Effector CD4-positive, alpha-beta T cell (primary cell): ENCODE measurements around the gene VMO1. TPM values are rescaled to one million over a fixed set of nuclear protein-coding genes. Genes with fewer than 3 reads are reported as not detected.
"Not testable (repeated sequence)": the region's sequence is repeated elsewhere in the genome, so short reads cannot be mapped to it uniquely, and the experiment has no call there.

Experiments used
- DNase-seq: peaks from one replicate; pipeline ENCODE4 v3.0.0-alpha.2; 2020
- total RNA-seq: gene quantifications from one replicate; lab custom pipeline; 2026; lab: John Stamatoyannopoulos, UW

Gene VMO1
- total RNA-seq, result not detected

DNA sequence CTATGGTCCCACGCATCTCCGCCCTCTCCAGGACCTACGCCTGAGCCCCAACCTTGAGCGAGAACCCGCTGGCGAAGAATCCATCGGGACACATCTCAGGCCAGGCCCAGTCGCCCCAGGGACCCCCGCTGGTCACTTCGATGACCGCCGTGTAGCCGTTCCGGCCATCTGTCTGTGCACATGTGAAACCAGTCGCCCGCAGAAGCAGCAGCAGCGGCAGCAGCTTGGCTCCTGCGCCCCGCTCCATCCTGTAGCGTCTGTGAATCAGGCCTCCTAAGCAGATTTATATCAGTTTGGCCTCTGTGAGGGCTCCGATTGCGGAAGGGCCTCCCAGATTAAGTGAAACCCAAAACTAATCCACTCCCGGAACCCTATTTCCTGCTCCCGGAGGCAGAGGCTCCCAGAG lies at the start of gene VMO1:
TSS of gene VMO1 (minus strand) at position 259 of the 406 bp plus-strand sequence. CDS start at position 247, 12 bp downstream.
- DNase-seq, result no peak

DNA sequence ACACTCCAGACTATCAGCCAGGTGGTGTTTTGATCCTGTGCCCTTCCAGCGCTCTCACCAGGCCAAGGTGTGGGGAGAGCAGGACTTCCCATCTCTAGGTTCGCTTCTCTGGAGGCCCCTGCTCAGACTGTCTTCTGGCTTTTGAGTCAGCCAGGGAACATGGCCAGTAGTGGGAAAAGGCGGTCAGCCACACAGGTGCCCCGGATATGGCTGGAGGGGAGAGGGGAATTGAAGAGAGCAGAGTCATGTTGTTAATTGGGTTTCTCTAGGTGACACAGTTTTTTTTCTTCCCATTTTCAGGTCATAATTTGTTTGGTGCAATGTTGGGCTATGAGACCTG lies 48.5 kb upstream of the VMO1 start:
- DNase-seq, result no peak

GRCh38 chr17:4833941-4834680 lies 47.9 kb upstream of the VMO1 start:
- no peak for DNase-seq

DNA sequence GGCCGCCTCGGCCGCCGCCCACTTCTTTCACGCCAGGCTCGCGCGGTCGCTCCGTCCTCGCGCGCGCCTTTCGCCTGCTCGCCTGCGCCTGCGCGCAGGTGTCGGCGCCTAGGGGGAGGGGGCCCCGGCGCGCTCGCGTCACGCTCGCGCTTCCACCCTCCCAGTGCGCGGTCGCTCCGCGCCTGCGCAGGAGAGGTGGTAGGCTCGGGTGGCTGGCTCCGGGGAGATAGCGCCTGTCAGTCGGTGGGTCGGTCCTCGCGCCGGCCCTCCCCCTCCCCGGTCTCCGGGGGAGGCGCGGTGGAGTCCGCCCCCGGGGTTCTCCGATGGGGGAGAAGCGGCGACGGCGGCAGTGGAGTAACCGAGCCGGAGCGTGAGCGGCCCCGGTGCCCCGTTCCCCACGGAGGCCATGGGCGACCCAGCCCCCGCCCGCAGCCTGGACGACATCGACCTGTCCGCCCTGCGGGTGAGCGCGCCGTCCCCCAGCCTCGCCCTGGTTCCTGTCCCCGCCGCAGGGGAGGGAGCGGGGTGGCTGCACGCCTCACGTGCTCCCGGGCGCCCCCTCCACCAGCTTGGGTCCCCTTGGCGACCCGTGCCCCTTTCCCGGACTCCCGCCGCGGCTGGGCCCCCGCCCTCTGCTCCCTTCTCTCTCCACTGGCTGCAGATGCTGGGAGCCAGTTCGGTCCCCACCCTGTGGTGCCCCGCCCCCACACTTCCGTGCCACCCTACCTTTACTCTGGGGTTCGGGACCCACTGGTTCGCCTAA lies 47.2 kb upstream of the VMO1 start, which contains the start of gene MINK1:
TSS of gene MINK1 (plus strand) at position 163 of the 763 bp plus-strand sequence. CDS start at position 407, 244 bp downstream.
- DNase-seq, result peak; percentile 84

DNA sequence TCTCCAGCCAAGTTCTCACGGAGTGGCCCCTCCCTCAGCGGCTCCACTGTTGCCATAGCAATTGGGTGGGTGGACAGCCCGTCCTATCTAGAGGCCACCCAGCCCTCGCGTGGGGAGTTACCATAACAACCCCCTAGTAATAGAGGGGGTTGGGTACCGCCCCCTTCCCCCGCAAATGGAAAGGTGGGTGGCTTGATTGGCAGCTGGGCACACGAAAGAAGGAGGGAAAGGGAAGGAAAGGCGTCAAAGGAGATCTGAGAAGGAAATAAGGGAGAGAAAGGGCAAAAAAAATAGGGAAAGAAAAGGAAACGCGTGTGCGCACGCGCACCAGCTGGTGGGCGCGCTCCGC lies 46.6 kb upstream of the VMO1 start:
- DNase-seq, result not testable (repeated sequence)

GRCh38 chr17:4827399-4827798 lies 41.2 kb upstream of the VMO1 start:
- no peak for DNase-seq

DNA sequence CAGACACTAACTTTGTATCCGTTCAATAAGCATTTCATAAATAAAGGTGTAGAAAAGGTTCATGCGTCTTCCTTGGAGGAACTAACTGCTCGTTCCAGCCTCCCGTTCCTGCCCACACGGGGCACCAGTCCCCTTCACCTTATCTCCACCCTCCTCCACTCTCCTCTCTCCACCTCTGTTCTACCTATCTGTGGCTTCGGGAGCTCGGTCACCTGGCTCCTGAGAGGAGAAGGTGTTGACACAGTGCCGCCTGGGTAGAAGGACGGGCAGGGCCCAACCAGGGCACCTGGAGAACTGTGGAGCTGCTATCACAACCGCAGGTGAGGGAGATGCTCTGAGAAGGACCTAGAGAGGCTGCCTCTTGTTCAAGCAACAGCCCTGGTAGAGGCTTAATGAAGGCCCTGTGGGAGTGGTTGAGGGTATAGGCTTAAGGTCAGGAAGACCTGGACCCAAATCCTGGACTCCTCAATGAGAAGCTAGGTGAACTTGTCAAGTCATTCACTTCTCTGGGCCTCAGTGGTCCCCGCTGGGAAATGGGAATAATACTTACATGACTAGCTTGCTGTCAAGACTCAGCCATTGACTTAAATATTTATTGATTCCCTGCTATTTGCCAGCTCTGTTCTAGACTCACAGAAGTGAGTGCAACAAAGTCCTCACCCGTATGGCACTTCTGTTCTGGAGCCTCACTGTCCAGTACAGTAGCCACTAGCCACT lies 37.4 kb upstream of the VMO1 start:
- no peak for DNase-seq

DNA sequence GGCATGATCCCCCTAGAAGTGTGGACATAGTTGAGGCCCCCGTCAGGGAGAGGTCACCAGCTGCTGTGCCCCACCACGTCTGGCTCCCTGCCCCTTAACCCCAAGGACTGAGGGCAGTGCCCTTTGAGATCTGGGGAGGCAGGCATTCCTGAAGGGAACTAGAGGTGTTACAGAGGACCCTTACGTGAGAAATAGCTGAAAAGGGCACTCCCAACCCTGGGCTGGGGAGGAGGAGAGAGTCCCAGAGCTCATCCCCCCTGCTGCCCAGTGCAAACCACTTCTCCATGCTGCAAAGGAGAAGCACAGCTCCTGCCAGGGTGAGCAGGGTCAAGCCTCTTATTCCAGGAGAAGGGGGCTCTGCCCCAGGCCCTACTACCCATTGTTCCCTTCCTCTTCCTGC lies 36.7 kb upstream of the VMO1 start:
- no peak for DNase-seq

DNA sequence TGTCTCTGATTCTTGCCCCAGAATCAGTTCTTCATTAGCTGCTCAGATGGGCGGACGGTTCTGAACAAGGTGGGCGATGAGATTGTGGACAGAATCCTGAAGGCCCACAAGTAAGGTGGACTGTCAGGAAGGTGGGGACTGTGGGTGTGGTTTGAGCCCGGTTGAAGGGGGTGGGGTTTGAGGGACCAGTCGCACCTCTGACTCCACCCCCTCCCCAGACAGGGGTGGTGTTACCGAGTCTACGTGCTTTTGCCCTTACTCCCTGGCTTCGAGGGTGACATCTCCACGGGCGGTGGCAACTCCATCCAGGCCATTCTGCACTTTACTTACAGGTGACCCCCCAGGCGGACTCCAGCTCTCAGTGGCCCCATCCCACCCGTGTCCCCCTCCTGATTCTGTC lies 32.1 kb upstream of the VMO1 start:
- DNase-seq, result no peak

- DNase-seq, result no peak
These were observed 30.7 kb upstream of the VMO1 start for GRCh38 chr17:4816826-4817225.

DNA sequence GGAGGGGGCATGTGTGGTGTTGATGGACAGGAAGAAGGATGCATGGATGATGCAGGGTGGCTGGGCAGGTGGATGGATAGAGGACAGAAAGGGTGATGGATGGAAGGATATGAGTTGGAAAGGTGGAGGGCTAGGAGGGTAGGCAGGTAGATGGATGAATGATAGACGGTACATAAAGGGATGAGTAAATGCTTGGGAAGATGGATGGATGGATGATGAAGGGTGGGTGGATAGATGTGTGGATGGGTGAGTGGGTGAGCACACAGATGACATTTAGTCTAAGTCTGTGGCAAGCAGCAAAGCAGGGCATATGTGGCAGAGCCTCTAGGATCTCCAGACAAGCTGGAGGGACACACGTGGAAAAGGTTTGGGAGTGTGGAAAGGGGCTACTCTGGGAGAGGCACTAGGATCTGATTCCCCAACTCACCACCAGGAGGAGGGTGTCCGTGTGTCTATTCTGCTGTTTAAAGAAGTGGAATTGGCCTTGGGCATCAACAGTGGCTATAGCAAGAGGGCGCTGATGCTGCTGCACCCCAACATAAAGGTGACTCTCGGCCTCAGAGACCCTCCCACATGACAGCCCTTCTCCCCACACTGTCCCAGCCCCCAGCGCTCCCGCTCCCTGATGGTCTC lies 29.0 kb upstream of the VMO1 start:
- no peak for DNase-seq

DNA sequence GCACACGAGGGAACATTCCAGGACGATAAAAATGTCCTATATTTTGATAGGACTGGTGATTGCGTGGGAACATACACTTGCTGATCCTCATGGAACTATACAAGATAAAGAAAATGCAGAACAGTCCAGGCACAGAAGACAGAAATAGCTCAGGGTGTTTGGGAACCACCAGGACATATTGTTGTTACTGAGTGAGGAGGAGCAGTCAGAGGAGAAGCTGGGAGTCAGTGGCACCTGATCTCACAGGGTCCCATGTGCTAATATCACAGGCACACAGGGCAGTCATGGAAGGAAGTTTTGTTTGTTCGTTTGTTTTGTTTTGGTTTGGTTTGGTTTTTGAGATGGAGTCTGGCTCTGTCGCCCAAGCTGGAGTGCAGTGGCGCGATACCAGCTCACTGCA lies 26.5 kb upstream of the VMO1 start:
- no peak for DNase-seq

DNA sequence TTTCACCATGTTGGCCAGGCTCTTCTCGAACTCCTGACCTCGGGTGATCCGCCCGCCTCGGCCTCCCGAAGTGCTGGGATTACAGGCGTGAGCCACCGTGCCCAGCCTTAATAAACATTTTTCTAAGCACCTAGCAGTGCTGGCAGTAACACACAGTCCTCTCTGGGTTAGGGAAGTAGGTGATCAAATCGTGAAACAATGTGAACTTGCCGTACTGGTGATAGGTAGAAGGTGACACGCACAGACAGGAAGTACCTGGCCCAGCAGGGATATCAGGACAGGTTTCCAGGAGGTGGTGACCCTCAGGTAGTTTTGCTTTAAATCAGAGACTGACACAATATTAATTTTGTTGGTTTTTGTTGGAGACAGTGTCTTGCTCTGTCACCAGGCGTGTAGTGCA lies 25.3 kb upstream of the VMO1 start:
- DNase-seq, result no peak

DNA sequence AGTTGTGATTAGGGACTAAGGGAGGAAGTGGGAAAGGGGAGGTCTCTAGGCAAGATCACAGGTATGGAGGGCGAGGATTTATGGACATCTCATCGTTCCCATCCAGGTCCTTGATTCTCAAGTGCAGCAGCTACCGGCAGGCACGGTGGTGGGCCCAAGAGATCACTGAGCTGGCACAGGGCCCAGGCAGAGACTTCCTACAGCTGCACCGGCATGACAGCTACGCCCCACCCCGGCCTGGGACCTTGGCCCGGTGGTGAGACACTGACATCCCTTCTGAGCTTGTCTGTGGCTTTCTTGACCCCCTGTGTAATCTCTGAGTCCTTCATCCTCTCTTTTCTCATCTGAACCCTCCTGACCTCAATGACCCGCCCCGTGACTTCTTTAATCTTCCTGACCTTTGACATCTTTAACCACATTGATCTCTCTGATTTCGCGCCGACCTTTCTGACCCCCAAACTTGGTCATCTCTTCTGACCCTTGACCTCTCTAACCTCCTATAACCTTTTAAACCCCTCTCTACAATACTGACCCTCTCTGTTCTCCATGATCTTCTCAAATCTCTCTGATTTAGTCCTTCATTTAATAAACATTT lies 24.6 kb upstream of the VMO1 start:
- no peak for DNase-seq

DNA sequence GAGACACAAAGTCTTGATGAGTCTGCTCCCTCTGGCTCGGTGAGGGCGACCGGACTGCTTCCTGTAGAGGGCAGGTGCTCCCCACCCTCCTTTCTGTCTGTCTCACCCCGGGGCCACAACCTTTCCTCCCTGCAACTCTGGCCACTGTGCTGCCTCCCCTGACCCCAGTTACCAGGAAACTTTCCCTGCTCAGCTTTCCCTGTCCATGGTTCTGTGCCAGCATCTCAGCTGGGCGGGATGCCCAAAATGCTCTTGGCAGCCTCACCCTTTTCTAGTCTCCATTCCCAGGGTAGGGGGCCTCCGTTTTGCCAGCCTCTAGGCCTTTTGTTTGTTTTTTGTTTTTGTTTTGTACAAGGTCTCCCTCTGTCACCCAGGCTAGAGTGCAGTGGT lies 22.2 kb upstream of the VMO1 start:
- no peak for DNase-seq

- DNase-seq, result no peak
These were observed 21.6 kb upstream of the VMO1 start for GRCh38 chr17:4807605-4808377.

DNA sequence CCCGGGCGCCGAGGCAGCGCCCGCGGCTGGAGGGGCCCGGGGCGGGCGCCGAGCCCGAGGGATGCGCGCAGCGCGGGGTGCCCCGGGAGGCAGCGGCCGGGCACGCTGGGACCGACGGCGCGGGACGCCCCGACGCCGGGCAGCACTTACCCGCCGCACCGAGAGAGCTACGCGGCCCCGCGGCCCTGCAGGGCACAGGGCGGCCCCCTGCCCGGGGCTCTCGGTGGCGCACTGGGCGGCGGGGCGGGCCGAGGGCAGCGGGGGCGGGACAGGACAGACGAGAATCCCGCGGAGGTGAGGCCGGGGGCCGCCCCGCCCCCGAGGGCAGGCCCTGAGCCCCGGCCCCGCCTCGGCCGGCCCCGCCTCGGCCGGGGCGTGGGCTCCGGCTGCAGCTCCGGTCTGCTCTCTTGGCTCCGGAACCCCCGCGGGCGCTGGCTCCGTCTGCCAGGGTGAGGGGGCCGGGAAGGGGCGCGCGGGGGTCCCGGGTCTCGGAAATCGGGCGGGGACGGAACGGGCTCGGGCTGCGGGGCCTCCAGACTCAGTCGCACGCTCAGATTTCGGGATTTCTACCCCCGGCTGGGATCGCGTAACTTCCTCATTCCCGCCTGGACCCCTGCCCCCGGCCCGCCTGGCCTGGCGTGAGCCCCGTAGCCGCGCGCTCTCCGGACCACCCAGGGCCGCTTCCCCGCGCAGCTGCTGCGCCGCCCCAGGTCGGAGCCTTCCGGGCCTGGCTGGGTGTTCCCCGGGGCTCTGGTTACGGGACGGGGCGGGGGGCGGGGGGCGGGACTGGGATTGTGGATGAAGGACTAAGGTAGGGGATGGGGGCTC lies 20.8 kb upstream of the VMO1 start, which contains the start of gene PLD2:
TSS of gene PLD2 (plus strand) at position 376 of the 828 bp plus-strand sequence. CDS start 621 bp downstream, outside the sequence.
- DNase-seq, result peak; percentile 82

DNA sequence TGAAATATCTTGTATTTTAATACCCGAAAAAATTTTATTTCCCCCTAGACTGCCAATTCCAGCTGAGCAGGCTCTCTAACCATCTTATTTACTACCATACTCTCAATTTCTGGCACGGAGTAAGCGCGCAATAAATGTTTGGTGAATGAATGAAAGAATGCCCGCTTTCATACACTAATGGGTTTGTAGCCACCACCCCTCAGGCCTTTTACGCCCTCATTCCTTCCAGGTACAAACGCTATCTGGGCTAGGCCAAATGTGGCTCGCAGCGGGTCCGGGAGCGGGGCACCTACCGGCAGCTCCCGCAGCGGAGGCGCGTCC lies 20.3 kb upstream of the VMO1 start:
- no peak for DNase-seq

DNA sequence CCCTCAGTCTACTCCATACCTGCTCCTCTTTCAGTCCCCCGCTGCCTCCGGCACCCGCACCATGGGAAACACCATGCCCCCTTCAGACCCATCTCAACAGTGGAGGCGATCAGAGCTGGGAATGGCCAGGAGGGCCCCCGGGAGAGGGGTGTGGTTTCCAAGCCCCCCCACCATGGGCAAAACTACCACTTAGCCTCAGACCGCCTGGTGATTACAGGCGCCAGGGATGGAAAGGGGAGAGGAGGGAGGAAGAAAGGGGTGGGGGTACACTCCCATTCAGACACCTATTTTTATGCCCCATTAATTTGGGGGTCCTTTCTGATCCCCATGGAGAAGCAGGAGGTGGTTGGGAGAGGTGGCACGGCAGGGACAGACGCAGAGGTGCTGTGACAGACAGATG lies 16.1 kb upstream of the VMO1 start, which contains the start of gene C17orf114:
TSS of gene C17orf114 (minus strand) at position 101 of the 400 bp plus-strand sequence.
- no peak for DNase-seq

GRCh38 chr17:4800462-4801196 lies 14.5 kb upstream of the VMO1 start:
- no peak for DNase-seq
